Heart left ventricle (tissue), 16 donors: ENCODE results near the gene ZNF593OS. TPM values are rescaled to one million over a fixed set of nuclear protein-coding genes. Genes with fewer than 3 reads are reported as not detected.

Source experiments
- ATAC-seq, 4 donors: fragments of 200-7000 bp; cut with Tn5 transposase; one replicate each; pipeline ENCODE4 v1.9.1; 2020 to 2022; ENCODE audit warnings: moderate library complexity in 4 of 4, mild to moderate bottlenecking in 3 of 4, moderate number of reproducible peaks in 1 of 4
- DNase-seq, 5 donors: peaks; one replicate each; pipeline ENCODE4 v3.0.0-alpha.2; 2020
- H3K27ac ChIP-seq, 12 donors: fragments of 200-600 bp; sonication (generic) in 4 of 12; one replicate each; pipeline versions ENCODE4 v1.5.0 to v1.8.0; 2016 to 2022; ENCODE audit warnings: mild to moderate bottlenecking in 2 of 12
- H3K27me3 ChIP-seq, 9 donors: fragments of 200-600 bp; sonication (generic) in 2 of 9; one replicate each; pipeline versions ENCODE4 v1.5.1 to v1.8.0; 2016 to 2022; ENCODE audit warnings: mild to moderate bottlenecking in 3 of 9
- H3K36me3 ChIP-seq, 9 donors: fragments of 200-600 bp; sonication (generic) in 2 of 9; one replicate each; pipeline versions ENCODE4 v1.5.0 to v1.8.0; 2018 to 2022; ENCODE audit warnings: mild to moderate bottlenecking in 2 of 9
- H3K4me1 ChIP-seq, 12 donors: fragments of 200-600 bp; sonication (generic) in 4 of 12; one replicate each; pipeline versions ENCODE4 v1.5.0 to v1.8.0; 2016 to 2022; ENCODE audit warnings: mild to moderate bottlenecking in 3 of 12
- H3K4me3 ChIP-seq, 12 donors: fragments of 200-600 bp; sonication (generic) in 4 of 12; one replicate each; pipeline versions ENCODE4 v1.5.0 to v1.8.0; 2017 to 2022; ENCODE audit warnings: mild to moderate bottlenecking in 9 of 12, moderate library complexity in 4 of 12
- H3K9me3 ChIP-seq, 12 donors: fragments of 200-600 bp; sonication (generic) in 4 of 12; one replicate each; pipeline versions ENCODE4 v1.5.0 to v1.8.0; 2016 to 2022; ENCODE audit warnings: mild to moderate bottlenecking in 1 of 12
- CTCF ChIP-seq, 12 donors: fragments of 200-600 bp; sonication (generic) in 4 of 12; IDR thresholded peaks; one replicate each; pipeline versions ENCODE4 v1.5.0 to v1.8.0; 2018 to 2022; ENCODE audit warnings: antibody characterized with exemption in 12 of 12, mild to moderate bottlenecking in 5 of 12
- POLR2A ChIP-seq, 2 donors: fragments of 450-650 bp; IDR thresholded peaks; one replicate each; pipeline ENCODE4 v1.6.1; 2017; ENCODE audit warnings: antibody characterized with exemption in 2 of 2, mild to moderate bottlenecking in 2 of 2, moderate library complexity in 2 of 2
- WGBS, 4 donors: extraction: QIAGEN DNeasy Blood & Tissue Kit in 2 of 4; methylation state at CpG; one replicate each; pipeline versions ENCODE4 v1.1.5 to v1.1.7; 2013 to 2018; 5-methylcytosine and 5-hydroxymethylcytosine counted together
- intact Hi-C, 10 donors: fragments of 100-400 bp; cut with DNase I; formaldehyde crosslinking; loops; one replicate each; pipeline versions ENCODE4 v1.11.1 to v1.14.2; 2022
- polyA plus RNA-seq, 2 donors: library from polyadenylated mRNA; stranded (reverse); fragments of 200-250 nt; gene quantifications; one replicate each; pipeline ENCODE4 v1.2.3, GENCODE V29; 2013
- total RNA-seq, 9 donors: library from RNA; depleted of rRNA in 2 of 9; stranded (reverse); fragments of >200 nt in 2 of 9; fragmentation: NEBNext Ultra II Directional in 3 of 9; extraction: Animal tissue kit (Norgen Biotek cat#: 25700) in 3 of 9; gene quantifications; one replicate each; pipeline versions ENCODE4 v1.1.0 to v1.2.4, GENCODE V29; 2016 to 2023
- donor health status: ischemic (EF 13 %, LVEDD 7.1; RV severe dilation, severe dysfunction).
- donor health status: healthy with polysubstance abuse.
- donor health status: DM: no; HTN: yes; CAD: no.
- donor health status: DM: no; HTN: no; CAD: no.
- donor health status: ischemic (EF 25% LVEDD 6.9; RV normal size, moderate dysfunction).
- donor health status: ischemic (EF 25% LVEDD 5.7; RV mildly dilated, moderate dysfunction).
- donor health status: healthy.
- donor health status: DM: yes; HTN: yes; CAD: no.
- donor health status: ischemic (EF 35%, LVEDD 5.7; RV mildly dilated, moderate dysfunction).
- donor health status: nonischemic (EF 11% LVEDD 7.7; RV severe dilation, severe dysfunction).
- donor health status: DM: yes; HTN: yes; CAD: no.
- donor health status: PGD.
- donor health status: ischemic (EF 29% LVEDD 5.4; RV normal size, mild dysfunction).
- donor health status: nonischemic (EF 23%, LVEDD 6.1; RV moderate dilation, normal function).

ZNF593OS gene
- total and polyA plus RNA-seq, 11 donors, result not detected

- DNase-seq, result no peak
- peak overlapping the region in 11 of 12 donors; percentile 82 to 99 (median 92) for H3K27ac ChIP-seq
- no peak for ATAC-seq
- no peaks in the 10 kb centered on the region for H3K9me3 ChIP-seq
- TF ChIP-seq CTCF (IDR thresholded peaks at IDR 0.05) (no peak), POLR2A (IDR thresholded peaks at IDR 0.05) (no peak)
- peak overlapping the region; percentile 34 to 73 (median 60) for H3K4me3 ChIP-seq
- intact Hi-C loops, result loop anchor here in 9 of 10 donors (2.0 to 10.0 kb wide), 7 partner anchors 50 to 257 kb away; partner anchors contain the start of genes PDIK1L (in 3 of the 9), CEP85 (in 1 of the 9) and STMN1 (in 1 of the 9)
- peaks cover 0 to 33% (median 0%) of the 10 kb centered on the region in 9 donors for H3K27me3 ChIP-seq
- no peaks in the 10 kb centered on the region for H3K36me3 ChIP-seq
- WGBS, 4 donors, result 41 to 53% (median 47%) methylated on average over 21 of the region's 21 CpGs
- peaks cover 6 to 70% (median 39%) of the 10 kb centered on the region in 12 donors for H3K4me1 ChIP-seq
Observed at GRCh38 chr1:26162220-26162709, 9.4 kb downstream of the ZNF593OS start.

DNA sequence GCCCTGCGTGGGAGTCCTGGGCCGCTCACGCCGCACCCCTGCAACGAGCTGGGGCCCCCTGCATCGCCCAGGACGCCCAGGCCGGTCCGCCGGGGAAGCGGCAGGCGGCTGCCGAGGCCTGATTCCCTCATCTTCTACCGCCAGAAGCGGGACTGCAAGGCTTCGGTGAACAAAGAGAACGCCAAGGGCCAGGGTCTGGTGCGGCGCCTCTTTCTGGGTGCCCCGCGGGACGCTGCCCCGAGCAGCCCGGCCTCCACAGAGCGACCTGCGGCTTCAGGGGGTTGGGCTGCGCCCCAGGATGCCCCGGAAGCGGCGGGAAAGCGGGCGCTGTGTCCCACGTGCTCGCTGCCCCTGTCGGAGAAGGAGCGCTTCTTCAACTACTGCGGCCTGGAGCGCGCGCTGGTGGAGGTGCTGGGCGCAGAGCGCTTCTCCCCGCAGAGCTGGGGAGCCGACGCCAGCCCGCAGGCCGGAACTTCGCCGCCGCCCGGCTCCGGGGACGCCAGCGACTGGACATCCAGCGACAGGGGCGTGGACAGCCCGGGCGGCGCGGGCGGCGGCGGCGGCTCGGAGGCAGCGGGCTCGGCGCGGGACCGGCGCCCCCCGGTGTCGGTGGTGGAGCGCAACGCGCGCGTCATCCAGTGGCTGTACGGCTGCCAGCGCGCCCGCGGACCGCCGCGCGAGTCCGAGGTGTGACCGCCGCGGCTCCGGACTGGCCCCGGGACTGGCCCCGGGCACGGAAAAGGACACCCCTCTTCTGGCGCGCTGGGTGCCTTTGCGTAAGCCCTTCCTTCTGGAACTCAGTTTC, 10.0 kb downstream of the ZNF593OS start:
- H3K36me3 ChIP-seq, result no peaks in the 10 kb centered on the region
- intact Hi-C loops, result loop anchor here in 9 of 10 donors (2.0 to 10.0 kb wide), 7 partner anchors 49 to 257 kb away; partner anchors contain the start of genes PDIK1L (in 3 of the 9), CEP85 (in 1 of the 9) and STMN1 (in 1 of the 9)
- H3K27me3 ChIP-seq, result peaks cover 0 to 38% (median 0%) of the 10 kb centered on the region in 9 donors
- WGBS, 4 donors, result 1 to 2% (median 1%) methylated on average over 22 to 98 of the region's 98 CpGs
- DNase-seq (peak; percentile 77 to 87 (median 77)), ATAC-seq (peak in 3 of 4 donors; percentile 25 to 69 (median 61))
- no peaks in the 10 kb centered on the region for H3K9me3 ChIP-seq
- peak overlapping the region; percentile 34 to 73 (median 60) for H3K4me3 ChIP-seq
- TF ChIP-seq POLR2A (IDR thresholded peaks at IDR 0.05) (peak in 1 of 2 donors; percentile 64), CTCF (IDR thresholded peaks at IDR 0.05) (peak in 6 of 12 donors; percentile 35 to 50 (median 44))
- H3K27ac ChIP-seq, result peak overlapping the region in 11 of 12 donors; percentile 82 to 99 (median 92)
- peaks cover 6 to 77% (median 44%) of the 10 kb centered on the region in 12 donors for H3K4me1 ChIP-seq

GRCh38 chr1:26160527-26161414, 10.9 kb downstream of the ZNF593OS start:
- ATAC-seq (peak; percentile 4 to 23 (median 8)), DNase-seq (peak in 1 of 5 donors; percentile 51)
- peak overlapping the region; percentile 74 to 99 (median 90) for H3K27ac ChIP-seq
- peaks cover 6 to 85% (median 46%) of the 10 kb centered on the region in 12 donors for H3K4me1 ChIP-seq
- TF ChIP-seq CTCF (IDR thresholded peaks at IDR 0.05) (no peak), POLR2A (IDR thresholded peaks at IDR 0.05) (no peak)
- no peaks in the 10 kb centered on the region for H3K9me3 ChIP-seq
- no peaks in the 10 kb centered on the region for H3K36me3 ChIP-seq
- H3K27me3 ChIP-seq, result peaks cover 0 to 43% (median 0%) of the 10 kb centered on the region in 9 donors
- intact Hi-C loops, result loop anchor here in 9 of 10 donors (5.0 to 10.0 kb wide), 6 partner anchors 48 to 256 kb away; partner anchors contain the start of genes CEP85 (in 1 of the 9), PDIK1L (in 1 of the 9) and STMN1 (in 1 of the 9)
- WGBS, 4 donors, result 18 to 25% (median 20%) methylated on average over 11 to 18 of the region's 18 CpGs
- peak overlapping the region; percentile 34 to 73 (median 60) for H3K4me3 ChIP-seq
